K562 (cell line): ENCODE data around the gene EXOC6. TPM values are rescaled to one million over a fixed set of nuclear protein-coding genes. Genes with fewer than 3 reads are reported as not detected.

Experiments
- BRD4 ChIP-seq: fragments of 200-600 bp; sonication (generic); IDR thresholded peaks from 2 replicates; pipeline ENCODE4 v1.6.1; 2017; ENCODE audit warnings: inconsistent platforms
- C11orf30 ChIP-seq: fragments of 450-650 bp; IDR thresholded peaks from 2 replicates; pipeline ENCODE4 v1.6.1; 2016; ENCODE audit warnings: low read depth, mild to moderate bottlenecking
- DIDO1 ChIP-seq: fragments of 450-650 bp; IDR thresholded peaks from 2 replicates; pipeline ENCODE4 v1.6.1; 2016; ENCODE audit warnings: low read depth, missing biosample characterization, missing genetic modification characterization
- ETV1 ChIP-seq: fragments of 450-650 bp; conservative IDR thresholded peaks from 2 replicates; pipeline ENCODE4 v1.6.1; 2016; ENCODE audit warnings: missing genetic modification characterization, control low read depth, low read depth, missing compliant biosample characterization
- FOXM1 ChIP-seq, 2 experiments: fragments of 450-650 bp in 1 of 2; sonication (generic) in 1 of 2; formaldehyde crosslinking in 1 of 2; IDR thresholded peaks; 2 replicates each; pipeline versions ENCODE4 v1.6.1 to v1.9.0; 2017 to 2022; ENCODE audit warnings: low read depth in 2 of 2, mild to moderate bottlenecking in 2 of 2, missing genetic modification reagents in 1 of 2, moderate library complexity in 1 of 2
- HDAC2 ChIP-seq: fragments of 450-650 bp; IDR thresholded peaks from 2 replicates; pipeline ENCODE4 v1.6.1; 2016; ENCODE audit warnings: mild to moderate bottlenecking
- HES1 ChIP-seq: fragments of 450-650 bp; IDR thresholded peaks from 2 replicates; pipeline ENCODE4 v1.6.1; 2016; ENCODE audit warnings: low read depth, mild to moderate bottlenecking, moderate library complexity
- HLTF ChIP-seq: fragments of 450-650 bp; IDR thresholded peaks from 2 replicates; pipeline ENCODE4 v1.6.1; 2016
- HSF4 ChIP-seq: fragments of 250-450 bp; sonication (Bioruptor Pico); IDR thresholded peaks from 2 replicates; pipeline ENCODE4 v2.1.2; 2022; ENCODE audit warnings: mild to moderate bottlenecking, moderate library complexity, borderline replicate concordance
- NEUROD1 ChIP-seq: fragments of 150-350 bp; IDR thresholded peaks from 2 replicates; pipeline ENCODE4 v1.6.1; 2014; ENCODE audit warnings: borderline replicate concordance, low read length, low read depth; ENCODE audit not compliant: partially characterized antibody
- TCF15 ChIP-seq: fragments of 250-450 bp; sonication (Bioruptor Pico); IDR thresholded peaks from 2 replicates; pipeline ENCODE4 v1.8.0; 2022; ENCODE audit warnings: moderate library complexity, mild to moderate bottlenecking, inconsistent platforms
- TGIF2 ChIP-seq: sonication (generic); formaldehyde crosslinking; IDR thresholded peaks from 2 replicates; pipeline ENCODE4 v1.8.1; 2022; ENCODE audit warnings: mild to moderate bottlenecking, missing genetic modification reagents, moderate library complexity
- THAP7 ChIP-seq: fragments of 250-450 bp; sonication (Bioruptor Pico); IDR thresholded peaks from 2 replicates; pipeline ENCODE4 v1.5.0; 2021
- ZC3H8 ChIP-seq: fragments of 450-650 bp; IDR thresholded peaks from 2 replicates; pipeline ENCODE4 v1.6.1; 2017
- ZNF41 ChIP-seq: fragments of 250-450 bp; sonication (Bioruptor Pico); conservative IDR thresholded peaks from 2 replicates; pipeline ENCODE4 v1.4.0; 2020; ENCODE audit warnings: mild to moderate bottlenecking
- ZNF75A ChIP-seq: fragments of 450-650 bp; formaldehyde crosslinking; IDR thresholded peaks from 2 replicates; pipeline ENCODE4 v1.4.0; 2020; ENCODE audit warnings: mild to moderate bottlenecking
- polyA plus RNA-seq, 8 experiments: library from polyadenylated mRNA; depleted of rRNA in 4 of 8; stranded (reverse) in 5 of 8; unstranded in 3 of 8; fragments of >200 nt; fragmentation: Nextera tagmentation in 2 of 8; fragmentation: Illumina TruSeq in 1 of 8; extraction: Ambion mirVana in 2 of 8; extraction: Trizol in 1 of 8; gene quantifications; 2 replicates each; pipeline versions ENCODE4 v1.2.1 to v1.2.3, GENCODE V29; 2011 to 2014; ENCODE audit warnings: inconsistent platforms in 1 of 8, missing spikeins in 1 of 8
- total RNA-seq, 7 experiments: library from RNA; depleted of rRNA in 6 of 7; stranded (reverse); fragments of >200 nt in 6 of 7; fragmentation: Illumina TruSeq in 2 of 7; extraction: Trizol in 2 of 7; gene quantifications; 2 replicates each; pipeline versions ENCODE4 v1.2.1 to v1.2.3, GENCODE V29; 2011 to 2021; ENCODE audit warnings: low replicate concordance in 1 of 7
- TF ChIP-seq, protein P1 (sequence below), 2 experiments: fragments of 450-650 bp in 1 of 2; sonication (generic) in 1 of 2; formaldehyde crosslinking in 1 of 2; IDR thresholded peaks; 2 replicates each; pipeline versions ENCODE4 v1.7.1 to v1.9.0; 2016 to 2022; ENCODE audit warnings: inconsistent platforms in 1 of 2, mild to moderate bottlenecking in 1 of 2, missing genetic modification reagents in 1 of 2

The EXOC6 gene
- total and polyA plus RNA-seq, 9 of the 15 experiments (the other 6 are each of a cell fraction or from before 2014, with no cell fraction given) = 13.9 to 42.8 (median 24.9) TPM

- no peak for TF ChIP-seq DIDO1 (tag)
- peak; percentile 83 for TF ChIP-seq HES1
- peak; percentile 93 for TF ChIP-seq HDAC2
- TF ChIP-seq TCF15 (CRISPR knock-in tag) = no peak
- peak; percentile 87 for TF ChIP-seq FOXM1 (IDR thresholded peaks at IDR 0.05; ENCODE audit: low read depth)
- TF ChIP-seq FOXM1 (CRISPR knock-in tag; IDR thresholded peaks at IDR 0.05; ENCODE audit: low read depth) = no peak
- no peak for TF ChIP-seq BRD4
- no peak for TF ChIP-seq ZC3H8
- TF ChIP-seq TGIF2 = no peak
- peak; percentile 46; the same call in 1 of the 2 replicates for TF ChIP-seq C11orf30
- TF ChIP-seq THAP7 (CRISPR knock-in tag) = no peak
- TF ChIP-seq ZNF75A (CRISPR knock-in tag) = no peak
- no peak for TF ChIP-seq HLTF
- peak; percentile 29 for TF ChIP-seq NEUROD1
- TF ChIP-seq, protein P1, sequence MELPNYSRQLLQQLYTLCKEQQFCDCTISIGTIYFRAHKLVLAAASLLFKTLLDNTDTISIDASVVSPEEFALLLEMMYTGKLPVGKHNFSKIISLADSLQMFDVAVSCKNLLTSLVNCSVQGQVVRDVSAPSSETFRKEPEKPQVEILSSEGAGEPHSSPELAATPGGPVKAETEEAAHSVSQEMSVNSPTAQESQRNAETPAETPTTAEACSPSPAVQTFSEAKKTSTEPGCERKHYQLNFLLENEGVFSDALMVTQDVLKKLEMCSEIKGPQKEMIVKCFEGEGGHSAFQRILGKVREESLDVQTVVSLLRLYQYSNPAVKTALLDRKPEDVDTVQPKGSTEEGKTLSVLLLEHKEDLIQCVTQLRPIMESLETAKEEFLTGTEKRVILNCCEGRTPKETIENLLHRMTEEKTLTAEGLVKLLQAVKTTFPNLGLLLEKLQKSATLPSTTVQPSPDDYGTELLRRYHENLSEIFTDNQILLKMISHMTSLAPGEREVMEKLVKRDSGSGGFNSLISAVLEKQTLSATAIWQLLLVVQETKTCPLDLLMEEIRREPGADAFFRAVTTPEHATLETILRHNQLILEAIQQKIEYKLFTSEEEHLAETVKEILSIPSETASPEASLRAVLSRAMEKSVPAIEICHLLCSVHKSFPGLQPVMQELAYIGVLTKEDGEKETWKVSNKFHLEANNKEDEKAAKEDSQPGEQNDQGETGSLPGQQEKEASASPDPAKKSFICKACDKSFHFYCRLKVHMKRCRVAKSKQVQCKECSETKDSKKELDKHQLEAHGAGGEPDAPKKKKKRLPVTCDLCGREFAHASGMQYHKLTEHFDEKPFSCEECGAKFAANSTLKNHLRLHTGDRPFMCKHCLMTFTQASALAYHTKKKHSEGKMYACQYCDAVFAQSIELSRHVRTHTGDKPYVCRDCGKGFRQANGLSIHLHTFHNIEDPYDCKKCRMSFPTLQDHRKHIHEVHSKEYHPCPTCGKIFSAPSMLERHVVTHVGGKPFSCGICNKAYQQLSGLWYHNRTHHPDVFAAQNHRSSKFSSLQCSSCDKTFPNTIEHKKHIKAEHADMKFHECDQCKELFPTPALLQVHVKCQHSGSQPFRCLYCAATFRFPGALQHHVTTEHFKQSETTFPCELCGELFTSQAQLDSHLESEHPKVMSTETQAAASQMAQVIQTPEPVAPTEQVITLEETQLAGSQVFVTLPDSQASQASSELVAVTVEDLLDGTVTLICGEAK (IDR thresholded peaks at IDR 0.05) = peak; percentile 73
- TF ChIP-seq, protein P1 (CRISPR knock-in tag; IDR thresholded peaks at IDR 0.05) = no peak
- TF ChIP-seq ETV1 (tag) = 0 out of 2 replicates have a peak, but pooled peaks have one; percentile 19
- TF ChIP-seq ZNF41 (CRISPR knock-in tag) = no peak
- no peak for TF ChIP-seq HSF4 (CRISPR knock-in tag)
These were observed 229.6 kb downstream of the EXOC6 start (continued) for GRCh38 chr10:93077860-93078337.
